Gastrocnemius medialis (tissue), 4 donors: ENCODE measurements around the gene LFNG. TPM values are rescaled to one million over a fixed set of nuclear protein-coding genes. Genes with fewer than 3 reads are reported as not detected.

Experiments used
- ATAC-seq, 2 donors: fragments of 150-250 bp; one replicate each; pipeline ENCODE4 v1.9.1; 2016
- DNase-seq, 2 donors: peaks; one replicate each; pipeline ENCODE4 v3.0.0-alpha.2; 2019
- H3K27ac ChIP-seq, 4 donors: fragments of 200-600 bp; sonication (generic); 1 replicate in 1 of 4; 2 replicates in 3 of 4; pipeline ENCODE4 v1.5.1; 2016 to 2018; ENCODE audit warnings: mild to moderate bottlenecking in 2 of 4, moderate library complexity in 1 of 4
- H3K27me3 ChIP-seq, 3 donors: fragments of 200-600 bp; sonication (generic) in 2 of 3; 1 replicate in 1 of 3; 2 replicates in 2 of 3; pipeline versions ENCODE4 v1.5.1 to v1.6.0; 2016 to 2019; ENCODE audit warnings: mild to moderate bottlenecking in 1 of 3, moderate library complexity in 1 of 3
- H3K36me3 ChIP-seq, 2 donors: fragments of 200-600 bp; sonication (generic) in 1 of 2; one replicate each; pipeline ENCODE4 v1.5.1; 2017 to 2018
- H3K4me1 ChIP-seq, 2 donors: fragments of 200-600 bp; sonication (generic) in 1 of 2; one replicate each; pipeline ENCODE4 v1.5.1; 2016 to 2017; ENCODE audit warnings: mild to moderate bottlenecking in 2 of 2
- H3K4me3 ChIP-seq, 4 donors: fragments of 200-600 bp; sonication (generic) in 3 of 4; 1 replicate in 1 of 4; 2 replicates in 3 of 4; pipeline ENCODE4 v1.5.1; 2016 to 2019; ENCODE audit warnings: mild to moderate bottlenecking in 2 of 4
- H3K9me3 ChIP-seq, 3 donors: fragments of 200-600 bp; sonication (generic) in 2 of 3; 1 replicate in 1 of 3; 2 replicates in 2 of 3; pipeline ENCODE4 v1.5.1; 2016 to 2019
- POLR2A ChIP-seq, 2 donors: fragments of 450-650 bp; IDR thresholded peaks; one replicate each; pipeline ENCODE4 v1.6.1; 2017; ENCODE audit warnings: antibody characterized with exemption in 2 of 2, mild to moderate bottlenecking in 2 of 2, moderate library complexity in 2 of 2
- in situ Hi-C, 4 donors: fragments of 200-750 bp; cut with MboI; loops; one replicate each; pipeline versions ENCODE4 v1.15.0 to v1.8.0; 2017; ENCODE audit warnings: low sequenced_read_pairs in 4 of 4
- intact Hi-C: fragments of 100-400 bp; cut with DNase I; formaldehyde crosslinking; loops from one replicate; pipeline ENCODE4 v1.15.1; 2023; ENCODE audit warnings: low total_unique reads
- total RNA-seq, 4 donors: library from RNA; depleted of rRNA; stranded (reverse); fragments of >200 nt; gene quantifications; one replicate each; pipeline versions ENCODE4 v1.1.0 to v1.2.3, GENCODE V29; 2016
- TF ChIP-seq, protein P1 (sequence below), 5 experiments: fragments of 450-650 bp in 3 of 5; fragments of 200-600 bp in 2 of 5; sonication (generic) in 2 of 5; IDR thresholded peaks in 4 of 5; conservative IDR thresholded peaks in 1 of 5; 1 replicate in 4 of 5; 2 replicates in 1 of 5; pipeline ENCODE4 v1.5.1; 2016 to 2019; ENCODE audit warnings: antibody characterized with exemption in 5 of 5, mild to moderate bottlenecking in 3 of 5, moderate library complexity in 3 of 5

LFNG gene
- total RNA-seq, 4 donors from 2014 or later: 1.0 to 5.9 (median 1.7) TPM

DNA sequence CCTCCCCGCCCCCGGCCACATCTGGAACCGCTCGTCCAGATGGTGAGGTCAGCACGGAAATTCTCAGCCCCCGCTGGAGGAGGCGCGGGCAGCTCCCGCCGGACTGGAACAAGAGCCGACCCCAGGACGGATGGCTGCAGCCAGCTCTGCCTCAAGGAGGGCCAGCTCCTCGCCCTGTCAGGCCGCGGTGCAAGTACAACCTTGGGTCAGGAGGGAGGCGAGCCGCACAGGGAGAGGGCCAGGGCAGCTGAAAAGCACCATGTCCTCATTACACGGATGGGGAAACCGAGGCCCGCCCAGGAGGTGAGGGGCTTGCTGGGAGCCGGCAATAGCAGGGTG, 39.5 kb upstream of the LFNG start:
- in situ Hi-C loops: no loop called here
- H3K4me1 ChIP-seq: peaks cover 13 to 16% of the 10 kb centered on the region in 2 donors
- ATAC-seq: no peak

DNA sequence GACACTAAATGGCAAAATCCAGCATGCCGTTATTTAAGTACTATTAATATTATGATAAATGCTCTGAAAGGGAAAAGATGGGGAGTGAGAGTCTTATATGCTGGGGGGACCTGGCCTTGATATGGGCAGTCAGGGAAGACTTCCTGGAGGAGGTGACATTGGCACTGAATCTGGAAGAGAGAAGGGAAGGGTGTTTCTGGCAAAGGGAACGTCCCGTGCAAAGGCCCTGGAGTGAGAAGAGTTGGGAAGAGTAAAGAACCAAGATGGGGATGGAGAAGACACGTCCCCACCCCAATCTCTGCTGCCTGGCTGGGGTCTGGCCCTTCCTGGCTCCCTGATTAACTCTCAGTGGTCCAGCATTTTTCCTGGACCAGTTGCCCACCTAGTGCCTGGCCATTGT, 38.4 kb upstream of the LFNG start:
- DNase-seq (no peak), ATAC-seq (no peak)
- no peak overlapping the region for H3K4me3 ChIP-seq
- TF ChIP-seq POLR2A (IDR thresholded peaks at IDR 0.05): no peak
- TF ChIP-seq, protein P1, sequence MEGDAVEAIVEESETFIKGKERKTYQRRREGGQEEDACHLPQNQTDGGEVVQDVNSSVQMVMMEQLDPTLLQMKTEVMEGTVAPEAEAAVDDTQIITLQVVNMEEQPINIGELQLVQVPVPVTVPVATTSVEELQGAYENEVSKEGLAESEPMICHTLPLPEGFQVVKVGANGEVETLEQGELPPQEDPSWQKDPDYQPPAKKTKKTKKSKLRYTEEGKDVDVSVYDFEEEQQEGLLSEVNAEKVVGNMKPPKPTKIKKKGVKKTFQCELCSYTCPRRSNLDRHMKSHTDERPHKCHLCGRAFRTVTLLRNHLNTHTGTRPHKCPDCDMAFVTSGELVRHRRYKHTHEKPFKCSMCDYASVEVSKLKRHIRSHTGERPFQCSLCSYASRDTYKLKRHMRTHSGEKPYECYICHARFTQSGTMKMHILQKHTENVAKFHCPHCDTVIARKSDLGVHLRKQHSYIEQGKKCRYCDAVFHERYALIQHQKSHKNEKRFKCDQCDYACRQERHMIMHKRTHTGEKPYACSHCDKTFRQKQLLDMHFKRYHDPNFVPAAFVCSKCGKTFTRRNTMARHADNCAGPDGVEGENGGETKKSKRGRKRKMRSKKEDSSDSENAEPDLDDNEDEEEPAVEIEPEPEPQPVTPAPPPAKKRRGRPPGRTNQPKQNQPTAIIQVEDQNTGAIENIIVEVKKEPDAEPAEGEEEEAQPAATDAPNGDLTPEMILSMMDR (IDR thresholded peaks at IDR 0.05 in 4 of 5, conservative IDR thresholded peaks at IDR 0.05 in 1 of 5): no peak
- peaks cover 13 to 16% of the 10 kb centered on the region in 2 donors for H3K4me1 ChIP-seq
- no peaks in the 10 kb centered on the region for H3K36me3 ChIP-seq
- intact Hi-C loops (no loop called here), in situ Hi-C loops (no loop called here)
- H3K9me3 ChIP-seq: no peaks in the 10 kb centered on the region
- no peak overlapping the region for H3K27ac ChIP-seq
- H3K27me3 ChIP-seq: peaks cover 32 to 60% (median 35%) of the 10 kb centered on the region in 3 donors

More for the DNA sequence above, 39.5 kb upstream of the LFNG start:
- Histone ChIP-seq H3K36me3 (no peaks in the 10 kb centered on the region), H3K4me3 (no peak overlapping the region), H3K9me3 (no peaks in the 10 kb centered on the region), H3K27ac (no peak overlapping the region), H3K27me3 (peaks cover 32 to 60% (median 35%) of the 10 kb centered on the region in 3 donors)
- TF ChIP-seq, protein P1 (IDR thresholded peaks at IDR 0.05 in 4 of 5, conservative IDR thresholded peaks at IDR 0.05 in 1 of 5): no peak
- no peak for TF ChIP-seq POLR2A (IDR thresholded peaks at IDR 0.05)
- no peak for DNase-seq
- intact Hi-C loops: no loop called here

DNA sequence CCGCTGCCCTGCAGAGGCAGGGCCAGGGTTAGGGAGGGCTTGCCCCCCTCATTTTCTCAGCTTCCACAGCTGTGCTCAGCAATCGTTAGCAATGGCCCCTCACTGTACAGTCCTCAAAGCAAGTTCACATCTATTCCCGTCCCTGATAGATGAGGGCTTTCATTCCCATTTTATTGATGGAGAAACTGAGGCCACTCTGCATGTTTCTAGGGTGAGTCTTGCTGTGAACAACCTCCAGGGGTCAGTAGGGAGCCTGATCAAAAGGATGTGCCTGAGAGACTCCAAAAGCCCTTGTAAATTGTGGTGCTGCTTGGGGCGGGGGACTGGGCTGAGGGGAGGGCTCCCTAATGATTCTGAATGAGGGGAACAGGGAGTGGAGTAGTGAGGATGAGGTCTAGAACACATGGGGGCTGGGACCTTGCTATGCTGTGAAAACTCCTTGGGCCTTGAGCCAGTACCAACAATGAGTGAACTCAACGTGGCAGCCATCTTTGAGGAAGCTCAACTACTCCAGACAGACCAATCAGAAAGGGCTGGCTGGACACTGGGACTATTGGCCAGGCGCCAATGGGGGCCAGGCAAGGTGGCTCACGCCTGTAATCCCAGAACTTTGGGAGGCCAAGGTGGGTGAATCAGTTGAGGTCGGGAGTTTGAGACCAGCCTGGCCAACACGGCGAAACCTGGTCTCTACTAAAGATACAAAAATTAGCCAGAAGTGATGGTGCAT, 36.7 kb upstream of the LFNG start:
- Histone ChIP-seq H3K4me3 (no peak overlapping the region), H3K4me1 (peaks cover 17 to 18% of the 10 kb centered on the region in 2 donors), H3K9me3 (no peaks in the 10 kb centered on the region), H3K36me3 (no peaks in the 10 kb centered on the region), H3K27me3 (peaks cover 29 to 50% (median 41%) of the 10 kb centered on the region in 3 donors), H3K27ac (no peak overlapping the region)
- intact Hi-C loops (no loop called here), in situ Hi-C loops (no loop called here)
- no peak for ATAC-seq
- TF ChIP-seq, protein P1 (IDR thresholded peaks at IDR 0.05 in 4 of 5, conservative IDR thresholded peaks at IDR 0.05 in 1 of 5): no peak
- no peak for TF ChIP-seq POLR2A (IDR thresholded peaks at IDR 0.05)
- no peak for DNase-seq

DNA sequence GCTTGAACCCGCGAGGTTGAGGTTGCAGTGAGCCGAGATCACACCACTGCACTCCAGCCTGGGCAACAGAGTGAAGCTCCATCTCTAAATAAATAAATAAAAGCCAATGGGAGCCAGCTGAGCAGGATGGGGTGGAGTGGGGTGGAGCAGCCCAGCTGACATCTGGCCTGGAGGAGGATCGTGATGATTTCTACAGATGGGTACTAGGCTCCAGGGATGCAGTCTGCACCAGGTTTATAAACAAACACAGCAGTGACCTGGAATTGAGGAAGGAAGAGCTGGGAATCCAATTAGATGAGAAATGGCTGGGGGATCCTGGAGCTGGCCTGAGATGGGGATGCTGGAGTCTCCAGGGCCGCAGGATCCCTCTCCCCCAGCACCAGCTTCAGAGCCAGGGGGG, 36.1 kb upstream of the LFNG start:
- no peak overlapping the region for H3K27ac ChIP-seq
- peaks cover 23 to 50% (median 35%) of the 10 kb centered on the region in 3 donors for H3K27me3 ChIP-seq
- in situ Hi-C loops (no loop called here), intact Hi-C loops (no loop called here)
- no peaks in the 10 kb centered on the region for H3K9me3 ChIP-seq
- DNase-seq: no peak
- no peak overlapping the region for H3K4me3 ChIP-seq
- ATAC-seq: no peak
- peaks cover 14 to 17% of the 10 kb centered on the region in 2 donors for H3K4me1 ChIP-seq
- no peak for TF ChIP-seq POLR2A (IDR thresholded peaks at IDR 0.05)
- TF ChIP-seq, protein P1 (IDR thresholded peaks at IDR 0.05 in 4 of 5, conservative IDR thresholded peaks at IDR 0.05 in 1 of 5): no peak
- H3K36me3 ChIP-seq: no peaks in the 10 kb centered on the region
